H1 (cell line): Measurements from ENCODE around the gene THRB. TPM values are rescaled to one million over a fixed set of nuclear protein-coding genes. Genes with fewer than 3 reads are reported as not detected.

Experiments
- ASH2L ChIP-seq: fragments of 200-600, 300-600 bp; sonication (generic); IDR thresholded peaks from one replicate; pipeline ENCODE4 v1.7.1; 2017; ENCODE audit warnings: low read length
- ATF3 ChIP-seq: IDR thresholded peaks from 2 replicates; pipeline ENCODE4 v1.6.1; 2011; ENCODE audit warnings: low read depth, mild to moderate bottlenecking, low read length; ENCODE audit not compliant: insufficient read depth
- CHD1 ChIP-seq: IDR thresholded peaks from 2 replicates; pipeline ENCODE4 v1.6.1; 2012; ENCODE audit warnings: low read depth, low read length, improper control_type of control experiment
- CHD2 ChIP-seq: IDR thresholded peaks from 2 replicates; pipeline ENCODE4 v1.6.1; 2012; ENCODE audit warnings: low read length, improper control_type of control experiment
- NANOG ChIP-seq: IDR thresholded peaks from 2 replicates; pipeline ENCODE4 v1.6.1; 2011; ENCODE audit warnings: low read length, low read depth, mild to moderate bottlenecking, inconsistent platforms; ENCODE audit not compliant: insufficient read depth, poor library complexity, severe bottlenecking
- NRF1 ChIP-seq: IDR thresholded peaks from 2 replicates; pipeline ENCODE4 v1.6.1; 2011; ENCODE audit warnings: mild to moderate bottlenecking, low read depth, low read length, improper control_type of control experiment
- polyA plus RNA-seq, 7 experiments: library from polyadenylated mRNA; depleted of rRNA in 3 of 7; stranded (reverse) in 5 of 7; unstranded in 2 of 7; fragments of >200 nt in 5 of 7; fragments of 200-250 nt in 2 of 7; gene quantifications; 1 replicate in 5 of 7; 2 replicates in 1 of 7; 4 replicates in 1 of 7; pipeline versions ENCODE4 v1.2.1 to v1.2.3, GENCODE V29; 2011 to 2013; ENCODE audit warnings: missing spikeins in 2 of 7, mixed read lengths in 2 of 7
- total RNA-seq: library from RNA; stranded (reverse); fragmentation: NEBNext Ultra II Directional; extraction: Animal tissue kit (Norgen Biotek cat#: 25700); gene quantifications from 2 replicates; pipeline ENCODE4 v1.2.1, GENCODE V29; 2021

The THRB gene
- total and polyA plus RNA-seq, 2 of the 8 experiments (the other 6 are each of a cell fraction or from before 2014, with no cell fraction given) = 0.98 to 3.9 TPM

- TF ChIP-seq ATF3 = no peak
- no peak for TF ChIP-seq ASH2L
- TF ChIP-seq NRF1 = no peak
- no peak for TF ChIP-seq CHD2
- no peak for TF ChIP-seq CHD1
- TF ChIP-seq NANOG = no peak
Measured at GRCh38 chr3:24180616-24181015, 314.0 kb downstream of the THRB start (continued).
